Measurements from ENCODE around the gene BNIP5.

- TF ChIP-seq CTCF (conservative IDR thresholded peaks at IDR 0.05) (no peak), EZH2 (IDR thresholded peaks at IDR 0.05; ENCODE audit: low read depth) (no peak)
Measured at GRCh38 chr6:36370638-36371037, 34.0 kb upstream of the BNIP5 start.

Measured in PC-9 (cell line).